Measurements from ENCODE around the gene ZNF778. TPM values are rescaled to one million over a fixed set of nuclear protein-coding genes. Genes with fewer than 3 reads are reported as not detected.

ZNF778 gene
- total and polyA plus RNA-seq, 2 of the 8 experiments (the other 6 are each of a cell fraction or from before 2014, with no cell fraction given) = 9.5 to 21.9 TPM

DNA sequence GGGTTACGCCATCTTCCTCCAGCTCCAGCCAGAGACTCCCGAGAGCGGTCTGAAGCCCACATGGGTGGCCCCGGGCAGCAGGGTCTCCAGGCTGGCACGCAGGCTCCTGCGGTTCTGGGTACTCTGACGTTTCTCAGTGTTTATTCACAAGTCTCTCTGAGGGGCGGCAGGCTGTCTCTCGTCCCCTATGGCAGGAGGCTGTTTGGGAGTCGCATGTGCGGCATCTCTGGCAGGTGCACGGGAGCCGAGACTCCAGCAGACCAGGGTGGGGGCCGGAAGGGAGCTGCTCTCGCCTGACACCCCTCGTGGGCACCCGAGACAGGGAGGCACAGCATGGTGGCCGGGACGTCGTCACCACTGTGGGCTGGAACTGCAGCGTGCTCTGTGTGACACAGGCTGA is 48.1 kb downstream of the ZNF778 start:
- Histone ChIP-seq H2BK20ac (ENCODE audit: low read length) (no peak overlapping the region), H4K20me1 (replicated peaks in 1 of 2; ENCODE audit: control insufficient read depth in 1 of 2, insufficient read depth in 2 of 2, low read length in 2 of 2) (peaks cover 0 to 7% of the 10 kb centered on the region in 2 experiments), H2BK15ac (ENCODE audit: low read length) (no peak overlapping the region), H4K91ac (replicated peaks; ENCODE audit: insufficient read length, low read length) (no peak overlapping the region), H3K18ac (ENCODE audit: extremely low read depth, low read length) (no peak overlapping the region), H2BK120ac (replicated peaks; ENCODE audit: low read depth, low read length) (no peak overlapping the region), H4K5ac (ENCODE audit: insufficient read length, low read depth, low read length) (no peak overlapping the region), H3K23me2 (ENCODE audit: low read depth, low read length) (no peaks in the 10 kb centered on the region), H3K4me1 (replicated peaks in 1 of 4; ENCODE audit: control insufficient read depth in 3 of 4, insufficient read depth in 4 of 4, low read length in 3 of 4) (no peaks in the 10 kb centered on the region), H3K79me2 (ENCODE audit: control insufficient read depth in 1 of 2, insufficient read depth in 2 of 2, low read length in 2 of 2) (no peaks in the 10 kb centered on the region), H3K4me3 (ENCODE audit: extremely low read depth in 1 of 4, insufficient read depth in 2 of 4, low read depth in 3 of 4, low read length in 4 of 4) (no peak overlapping the region), H2BK12ac (ENCODE audit: low read depth, low read length) (no peak overlapping the region), H2AK5ac (ENCODE audit: low read depth, low read length) (no peak overlapping the region), H3K23ac (ENCODE audit: insufficient read length) (no peak overlapping the region), H3K14ac (ENCODE audit: insufficient read length) (no peak overlapping the region), H2BK5ac (ENCODE audit: low read depth, low read length) (no peak overlapping the region), H2AFZ (ENCODE audit: low read length) (no peak overlapping the region), H3K36me3 (ENCODE audit: control insufficient read depth in 2 of 4, insufficient read depth in 4 of 4, low read length in 3 of 4) (peaks cover 5 to 32% (median 18%) of the 10 kb centered on the region in 4 experiments), H3K27ac (ENCODE audit: low read depth, low read length) (no peak overlapping the region), H3K79me1 (ENCODE audit: low read depth, low read length) (peaks cover 2% of the 10 kb centered on the region), H3K56ac (replicated peaks; ENCODE audit: insufficient read length, low read depth, low read length) (no peak overlapping the region), H3K4ac (replicated peaks; ENCODE audit: insufficient read length, low read depth, low read length) (no peak overlapping the region), H3K27me3 (replicated peaks in 1 of 4; ENCODE audit: control insufficient read depth in 3 of 4, extremely low read depth in 1 of 4, insufficient read depth in 3 of 4, low read length in 3 of 4) (no peaks in the 10 kb centered on the region), H3K9me3 (ENCODE audit: insufficient read depth in 2 of 2, low read depth in 1 of 2, low read length in 1 of 2) (no peaks in the 10 kb centered on the region; a peak in 1 of 4 replicates), H3K9ac (replicated peaks in 1 of 4; ENCODE audit: extremely low read depth in 1 of 4, low read depth in 3 of 4, low read length in 3 of 4) (no peak overlapping the region), H3K4me2 (ENCODE audit: insufficient read depth in 1 of 2, low read depth in 2 of 2, low read length in 2 of 2) (no peak overlapping the region; a peak in 1 of 4 replicates), H4K8ac (ENCODE audit: extremely low read depth, insufficient read depth, low read length) (peak overlapping the region; percentile 57)
- no peak for FAIRE-seq
- no peak for TF ChIP-seq CBX8 (IDR thresholded peaks at IDR 0.05; ENCODE audit: borderline replicate concordance, low read depth, low read length)
- no peak for TF ChIP-seq TBP (IDR thresholded peaks at IDR 0.05; ENCODE audit: low read depth, low read length)
- TF ChIP-seq RAD21 (IDR thresholded peaks at IDR 0.05 in 1 of 2, conservative IDR thresholded peaks at IDR 0.05 in 1 of 2; ENCODE audit: low read depth in 2 of 2, low read length in 2 of 2) = no peak
- TF ChIP-seq POLR2A (IDR thresholded peaks at IDR 0.05; ENCODE audit: control extremely low read depth in 1 of 2, low read depth in 2 of 2, low read length in 2 of 2) = no peak
- TF ChIP-seq, protein P1, sequence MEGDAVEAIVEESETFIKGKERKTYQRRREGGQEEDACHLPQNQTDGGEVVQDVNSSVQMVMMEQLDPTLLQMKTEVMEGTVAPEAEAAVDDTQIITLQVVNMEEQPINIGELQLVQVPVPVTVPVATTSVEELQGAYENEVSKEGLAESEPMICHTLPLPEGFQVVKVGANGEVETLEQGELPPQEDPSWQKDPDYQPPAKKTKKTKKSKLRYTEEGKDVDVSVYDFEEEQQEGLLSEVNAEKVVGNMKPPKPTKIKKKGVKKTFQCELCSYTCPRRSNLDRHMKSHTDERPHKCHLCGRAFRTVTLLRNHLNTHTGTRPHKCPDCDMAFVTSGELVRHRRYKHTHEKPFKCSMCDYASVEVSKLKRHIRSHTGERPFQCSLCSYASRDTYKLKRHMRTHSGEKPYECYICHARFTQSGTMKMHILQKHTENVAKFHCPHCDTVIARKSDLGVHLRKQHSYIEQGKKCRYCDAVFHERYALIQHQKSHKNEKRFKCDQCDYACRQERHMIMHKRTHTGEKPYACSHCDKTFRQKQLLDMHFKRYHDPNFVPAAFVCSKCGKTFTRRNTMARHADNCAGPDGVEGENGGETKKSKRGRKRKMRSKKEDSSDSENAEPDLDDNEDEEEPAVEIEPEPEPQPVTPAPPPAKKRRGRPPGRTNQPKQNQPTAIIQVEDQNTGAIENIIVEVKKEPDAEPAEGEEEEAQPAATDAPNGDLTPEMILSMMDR (IDR thresholded peaks at IDR 0.05; ENCODE audit: control extremely low read depth in 1 of 3, insufficient read depth in 1 of 3, low read depth in 1 of 3, low read length in 3 of 3) = no peak
- no peak for TF ChIP-seq BACH1 (IDR thresholded peaks at IDR 0.05; ENCODE audit: low read length)
- no peak for TF ChIP-seq NANOG (IDR thresholded peaks at IDR 0.05; ENCODE audit: insufficient read depth, low read depth, low read length, poor library complexity, severe bottlenecking)
- 0 out of 2 replicates have a peak, but pooled peaks have one; percentile 24 for TF ChIP-seq POLR2AphosphoS5 (IDR thresholded peaks at IDR 0.05; ENCODE audit: low read depth, low read length)
- no peak for TF ChIP-seq RBBP5 (IDR thresholded peaks at IDR 0.05; ENCODE audit: borderline replicate concordance, low read depth, low read length)
- DNase-seq (ENCODE audit: low read depth in 1 of 2, low spot score in 2 of 2) = no peak
- 96% methylated on average over 16 of the region's 21 CpGs; no CpG with 5 or more reads in 1 of the 2 experiments for WGBS, 2 experiments (ENCODE audit: extremely low coverage in 1 of 2, insufficient coverage in 1 of 2, insufficient read length in 1 of 2, insufficient replicate concordance in 2 of 2, low coverage in 1 of 2, low lambda C conversion rate in 2 of 2, missing lambda C conversion rate in 1 of 2)
- ChIA-PET CTCF (ENCODE audit: partially characterized antibody) (interaction anchor here (2.0 to 4.6 kb wide), 4 partner anchors 10 to 292 kb away, joined by 6 to 26 read pairs (median 10); no protein-coding TSS in a partner anchor), POLR2A (ENCODE audit: partially characterized antibody) (interaction anchor here (0.5 to 2.0 kb wide), 13 partner anchors 8 to 383 kb away, joined by 3 to 8 read pairs (median 4); no protein-coding TSS in a partner anchor)
